Measurements from ENCODE around the gene SLC10A7. TPM values are rescaled to one million over a fixed set of nuclear protein-coding genes. Genes with fewer than 3 reads are reported as not detected.

SLC10A7 gene
- total RNA-seq, 1 experiment from 2014 or later, result 3.9 TPM

DNA sequence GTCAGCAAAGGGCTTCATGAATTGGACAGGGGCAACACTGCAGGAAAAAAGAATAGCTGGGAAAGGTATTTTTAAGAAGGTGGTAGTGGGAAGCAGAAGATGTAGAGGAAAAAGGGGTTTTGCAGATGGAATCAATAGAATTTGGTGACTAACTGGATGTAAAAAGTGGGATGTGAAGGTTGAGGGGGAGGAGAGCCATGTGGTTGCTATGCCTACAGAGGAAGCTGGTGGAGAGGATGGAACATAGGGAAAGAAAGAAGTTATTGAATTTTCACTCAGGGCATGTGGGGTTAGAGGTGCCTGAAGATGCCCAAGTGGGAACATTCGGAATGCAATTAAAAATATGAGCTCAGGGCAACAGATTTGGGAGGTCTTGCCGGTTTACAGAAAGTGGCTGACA lies 274.4 kb downstream of the SLC10A7 start:
- Histone ChIP-seq H3K23me2 (ENCODE audit: insufficient read length, low read depth, low read length, poor library complexity, severe bottlenecking) (no peaks in the 10 kb centered on the region), H3K79me2 (ENCODE audit: insufficient read depth, low read length) (no peaks in the 10 kb centered on the region), H3K14ac (ENCODE audit: insufficient read depth, low read length) (no peak overlapping the region), H3K23ac (ENCODE audit: insufficient read length, low read depth, low read length) (no peak overlapping the region), H2BK12ac (ENCODE audit: insufficient read length, low read depth, low read length) (no peak overlapping the region), H3K4me2 (ENCODE audit: insufficient read depth, insufficient read length, low read length) (no peak overlapping the region), H4K20me1 (ENCODE audit: control insufficient read depth, insufficient read depth, insufficient read length) (no peaks in the 10 kb centered on the region), H3T11ph (ENCODE audit: low read length) (no peak overlapping the region), H3K9me3 (ENCODE audit: control insufficient read depth, low read depth, low read length) (no peaks in the 10 kb centered on the region), H4K8ac (replicated peaks; ENCODE audit: insufficient read length, low read depth, low read length) (no peak overlapping the region), H4K91ac (ENCODE audit: insufficient read length, low read depth, low read length) (no peak overlapping the region), H2BK20ac (ENCODE audit: low read depth, low read length, poor library complexity, severe bottlenecking) (no peak overlapping the region), H3K4ac (ENCODE audit: low read depth, low read length) (no peak overlapping the region), H2BK5ac (ENCODE audit: insufficient read length, low read length) (no peak overlapping the region), H4K5ac (ENCODE audit: insufficient read length, low read depth, low read length) (no peak overlapping the region), H2BK120ac (ENCODE audit: low read depth, low read length, poor library complexity, severe bottlenecking) (no peak overlapping the region), H3K56ac (ENCODE audit: insufficient read length, low read depth, low read length) (no peak overlapping the region), H2AFZ (ENCODE audit: low read length) (no peak overlapping the region), H3K79me1 (ENCODE audit: insufficient read depth, low read depth, low read length, poor library complexity, severe bottlenecking) (no peaks in the 10 kb centered on the region), H3K27ac (ENCODE audit: insufficient read length, low read depth, low read length) (no peak overlapping the region), H3K4me1 (ENCODE audit: insufficient read depth, low read length) (no peaks in the 10 kb centered on the region), H3K18ac (ENCODE audit: insufficient read length, low read depth, low read length) (no peak overlapping the region), H2AK5ac (ENCODE audit: insufficient read length, low read length) (no peak overlapping the region), H2BK15ac (ENCODE audit: low read depth, low read length) (no peak overlapping the region), H3K27me3 (ENCODE audit: insufficient read depth, low read length) (no peaks in the 10 kb centered on the region), H3K9ac (ENCODE audit: extremely low read depth, insufficient read length, low read length) (no peak overlapping the region)
- Mint-ChIP-seq H3K36me3 (ENCODE audit: insufficient read depth in 1 of 3, low read depth in 3 of 3) (no peaks in the 10 kb centered on the region), H3K9me3 (no peaks in the 10 kb centered on the region; a peak in 1 of 5 replicates), H3K27ac (no peak overlapping the region), H3K27me3 (ENCODE audit: low read depth) (peaks cover 6% of the 10 kb centered on the region), H3K4me3 (no peak overlapping the region), H3K4me1 (0 out of 4 replicates have a peak, but pooled peaks cover 0 to 2% of the 10 kb centered on the region in 2 experiments)
- no peak for DNase-seq
- no CpG with 5 or more reads among the region's 2 CpGs for WGBS (ENCODE audit: extremely low coverage, insufficient read length, low lambda C conversion rate)
- TF ChIP-seq, protein P1, sequence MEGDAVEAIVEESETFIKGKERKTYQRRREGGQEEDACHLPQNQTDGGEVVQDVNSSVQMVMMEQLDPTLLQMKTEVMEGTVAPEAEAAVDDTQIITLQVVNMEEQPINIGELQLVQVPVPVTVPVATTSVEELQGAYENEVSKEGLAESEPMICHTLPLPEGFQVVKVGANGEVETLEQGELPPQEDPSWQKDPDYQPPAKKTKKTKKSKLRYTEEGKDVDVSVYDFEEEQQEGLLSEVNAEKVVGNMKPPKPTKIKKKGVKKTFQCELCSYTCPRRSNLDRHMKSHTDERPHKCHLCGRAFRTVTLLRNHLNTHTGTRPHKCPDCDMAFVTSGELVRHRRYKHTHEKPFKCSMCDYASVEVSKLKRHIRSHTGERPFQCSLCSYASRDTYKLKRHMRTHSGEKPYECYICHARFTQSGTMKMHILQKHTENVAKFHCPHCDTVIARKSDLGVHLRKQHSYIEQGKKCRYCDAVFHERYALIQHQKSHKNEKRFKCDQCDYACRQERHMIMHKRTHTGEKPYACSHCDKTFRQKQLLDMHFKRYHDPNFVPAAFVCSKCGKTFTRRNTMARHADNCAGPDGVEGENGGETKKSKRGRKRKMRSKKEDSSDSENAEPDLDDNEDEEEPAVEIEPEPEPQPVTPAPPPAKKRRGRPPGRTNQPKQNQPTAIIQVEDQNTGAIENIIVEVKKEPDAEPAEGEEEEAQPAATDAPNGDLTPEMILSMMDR (conservative IDR thresholded peaks at IDR 0.05), result no peak
